ENCODE measurements around the gene ANKRD28. TPM values are rescaled to one million over a fixed set of nuclear protein-coding genes. Genes with fewer than 3 reads are reported as not detected.

The ANKRD28 gene
- total and polyA plus RNA-seq, 2 of the 13 experiments (the other 11 are each of a cell fraction or from before 2014, with no cell fraction given), result 21.0 to 28.9 TPM

DNA sequence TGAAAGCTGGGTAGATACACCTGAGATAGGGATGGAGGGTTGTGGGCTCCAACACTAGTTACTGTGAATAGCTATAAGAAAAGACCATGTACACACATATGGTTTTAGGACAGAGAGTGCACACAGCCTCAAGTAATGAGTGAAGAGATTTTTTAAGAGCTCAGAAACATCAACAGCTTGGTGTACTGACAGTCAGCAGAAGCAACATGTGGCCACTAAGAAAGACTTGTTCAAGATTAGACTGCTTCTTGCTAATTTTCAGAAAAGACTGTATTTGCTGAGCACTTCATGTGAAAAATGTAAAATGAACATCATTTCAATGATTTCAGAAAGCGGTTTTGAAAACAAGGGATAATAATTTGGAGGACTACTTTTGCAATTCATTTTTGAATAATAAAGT, 10.3 kb downstream of the ANKRD28 start:
- Histone ChIP-seq H4K20me1 (ENCODE audit: insufficient read depth, low read length) (no peaks in the 10 kb centered on the region), H3K9me3 (ENCODE audit: low read length) (no peaks in the 10 kb centered on the region), H3K27ac (ENCODE audit: extremely low read length, insufficient read depth, low read length) (no peak overlapping the region), H3K36me3 (replicated peaks in 1 of 2; ENCODE audit: control insufficient read depth in 1 of 2, insufficient read depth in 2 of 2, low read length in 2 of 2) (peaks cover 0 to 8% of the 10 kb centered on the region in 2 experiments; a peak in 1 of 5 replicates), H3K4me1 (ENCODE audit: insufficient read depth, low read length) (peaks cover 21% of the 10 kb centered on the region), H3K27me3 (ENCODE audit: control insufficient read depth in 1 of 2, insufficient read depth in 2 of 2, low read length in 2 of 2) (no peaks in the 10 kb centered on the region; a peak in 1 of 5 replicates), H2AFZ (ENCODE audit: low read length) (no peak overlapping the region), H3K4me2 (ENCODE audit: low read depth, low read length) (no peak overlapping the region), H3K4me3 (replicated peaks in 1 of 3; ENCODE audit: insufficient read depth in 1 of 3, low read depth in 2 of 3, low read length in 3 of 3) (no peak overlapping the region), H3K79me2 (ENCODE audit: insufficient read depth, low read length) (peaks cover 29% of the 10 kb centered on the region), H3K9ac (ENCODE audit: insufficient read depth, low read depth, low read length) (no peak overlapping the region)
- TF ChIP-seq MED13 (CRISPR knock-in tag; IDR thresholded peaks at IDR 0.05), result no peak
- ATAC-seq (no peak), DNase-seq (ENCODE audit: low spot score) (no peak), FAIRE-seq (no peak)
- in situ Hi-C loops (cut with HindIII; ENCODE audit: extremely low pct_ligation_motif_present, low pct_unique_long_range_greater_than_20kb), result no loop called here
- 100% methylated on average over 1 of the region's 1 CpG for whole genome bisulfite sequencing (ENCODE audit: low lambda C conversion rate)
- ChIA-PET POLR2A (interaction anchor here (0.9 kb wide), 1 partner anchor 186 kb away, joined by 4 read pairs; the partner anchor contains the start of genes BTD and HACL1), CTCF (ENCODE audit: low intra/inter-chr PET ratio, low total read pairs) (no interaction called here)
- intact Hi-C loops (cut with micrococcal nuclease; ENCODE audit: unreplicated experiment), result no loop called here
- BruUV-seq (replicated peaks), result no TSS peak

GRCh38 chr3:15783361-15783969, 14.3 kb downstream of the ANKRD28 start:
- Histone ChIP-seq H3K27ac (ENCODE audit: extremely low read length, insufficient read depth, low read length) (no peak overlapping the region), H3K36me3 (replicated peaks in 1 of 2; ENCODE audit: control insufficient read depth in 1 of 2, insufficient read depth in 2 of 2, low read length in 2 of 2) (0 out of 5 replicates have a peak, but pooled peaks cover 0 to 6% of the 10 kb centered on the region in 2 experiments), H3K4me3 (replicated peaks in 1 of 3; ENCODE audit: insufficient read depth in 1 of 3, low read depth in 2 of 3, low read length in 3 of 3) (no peak overlapping the region), H3K9me3 (ENCODE audit: low read length) (no peaks in the 10 kb centered on the region), H4K20me1 (ENCODE audit: insufficient read depth, low read length) (no peaks in the 10 kb centered on the region), H3K27me3 (ENCODE audit: control insufficient read depth in 1 of 2, insufficient read depth in 2 of 2, low read length in 2 of 2) (no peaks in the 10 kb centered on the region), H2AFZ (ENCODE audit: low read length) (no peak overlapping the region), H3K4me1 (ENCODE audit: insufficient read depth, low read length) (peaks cover 7% of the 10 kb centered on the region; the same call in 1 of the 2 replicates), H3K9ac (ENCODE audit: insufficient read depth, low read depth, low read length) (no peak overlapping the region), H3K4me2 (ENCODE audit: low read depth, low read length) (no peak overlapping the region), H3K79me2 (ENCODE audit: insufficient read depth, low read length) (peaks cover 23% of the 10 kb centered on the region)
- DNase-seq (ENCODE audit: low spot score) (no peak), ATAC-seq (no peak), FAIRE-seq (no peak)
- ChIA-PET POLR2A (no interaction called here), CTCF (ENCODE audit: low intra/inter-chr PET ratio, low total read pairs) (no interaction called here)
- BruUV-seq (replicated peaks), result no TSS peak
- intact Hi-C loops (cut with micrococcal nuclease; ENCODE audit: unreplicated experiment), result no loop called here
- in situ Hi-C loops (cut with HindIII; ENCODE audit: extremely low pct_ligation_motif_present, low pct_unique_long_range_greater_than_20kb), result no loop called here
- TF ChIP-seq ARID3A (IDR thresholded peaks at IDR 0.05; ENCODE audit: low read depth, low read length) (no peak), ZNF879 (CRISPR knock-in tag; IDR thresholded peaks at IDR 0.05) (no peak), SAFB2 (CRISPR knock-in tag; IDR thresholded peaks at IDR 0.05; ENCODE audit: borderline replicate concordance, low read depth) (no peak), CREM (IDR thresholded peaks at IDR 0.05) (no peak), CREM (CRISPR knock-in tag; IDR thresholded peaks at IDR 0.05) (no peak), CENPX (CRISPR knock-in tag; IDR thresholded peaks at IDR 0.05) (no peak), ETS1 (CRISPR knock-in tag; IDR thresholded peaks at IDR 0.05) (no peak)
- WGBS (ENCODE audit: low lambda C conversion rate), result 95% methylated on average over 4 of the region's 4 CpGs

Measured in HepG2 (cell line).